HCT116 (cell line): Measurements from ENCODE around the gene SLC27A4. TPM values are rescaled to one million over a fixed set of nuclear protein-coding genes. Genes with fewer than 3 reads are reported as not detected.

Experiments
- ATAC-seq: fragments of 200-7000 bp; cut with Tn5 transposase; 2 replicates; pipeline ENCODE4 v1.9.1; 2020; ENCODE audit warnings: mild to moderate bottlenecking, moderate library complexity
- BruUV-seq: library from RNA; stranded (reverse); fragments of 400-500 nt; replicated peaks from 2 replicates; lab custom pipeline; 2021; lab: Mats Ljungman, UMichigan
- CTCF ChIA-PET: fragments of 300-600 bp; sonication (Branson Sonifier 250); formaldehyde crosslinking; loops from one replicate; lab custom pipeline; 2021; ENCODE audit warnings: antibody characterized with exemption; lab: Charles Lee
- POLR2A ChIA-PET: fragments of 300-600, 350-600 bp; sonication (Branson Sonifier 250); formaldehyde crosslinking; loops from one replicate; lab custom pipeline; 2021; ENCODE audit warnings: antibody characterized with exemption; lab: Charles Lee
- RAD21 ChIA-PET, 2 experiments: fragments of 300-600 bp; sonication (Branson Sonifier 250); formaldehyde crosslinking; loops; one replicate each; lab custom pipeline; 2023; ENCODE audit warnings: low total read pairs in 2 of 2; ENCODE audit not compliant: uncharacterized antibody in 2 of 2, unreplicated experiment in 2 of 2, low non-redundant PET in 1 of 2; lab: Charles Lee
- DNase-seq: peaks from one replicate; pipeline ENCODE4 v3.0.0-alpha.2; 2010; ENCODE audit warnings: low read depth, low spot score
- H2AFZ ChIP-seq: fragments of 200-600 bp; shearing (Covaris generic), sonication (generic); 2 replicates; pipeline ENCODE4 v1.6.1; 2017; ENCODE audit warnings: low read depth, mixed run types, mixed read lengths, antibody characterized with exemption, low read length; ENCODE audit not compliant: poor library complexity, severe bottlenecking
- H3K27ac ChIP-seq: 2 replicates; pipeline ENCODE4 v1.5.1; 2012; ENCODE audit warnings: low read depth, low read length
- H3K27me3 ChIP-seq: fragments of 200-600 bp; sonication (generic); 2 replicates; pipeline ENCODE4 v1.6.1; 2016; ENCODE audit warnings: mixed run types, low read length, mixed read lengths; ENCODE audit not compliant: insufficient read depth
- H3K36me3 ChIP-seq, 2 experiments: fragments of 200-500 bp in 1 of 2; fragments of 200-600 bp in 1 of 2; sonication (Bioruptor generic) in 1 of 2; sonication (generic) in 1 of 2; 2 replicates each; pipeline versions ENCODE4 v1.5.1 to v1.6.1; 2014 to 2016; ENCODE audit warnings: low read length in 2 of 2, inconsistent platforms in 1 of 2, mixed read lengths in 1 of 2, mixed run types in 1 of 2; ENCODE audit not compliant: insufficient read depth in 2 of 2, control insufficient read depth in 1 of 2
- H3K4me1 ChIP-seq, 2 experiments: fragments of 200-600 bp in 1 of 2; sonication (generic) in 1 of 2; 2 replicates each; pipeline versions ENCODE4 v1.5.1 to v1.6.1; 2012 to 2017; ENCODE audit warnings: low read length in 2 of 2, inconsistent platforms in 1 of 2, mild to moderate bottlenecking in 1 of 2, mixed read lengths in 1 of 2, mixed run types in 1 of 2, moderate library complexity in 1 of 2; ENCODE audit not compliant: insufficient read depth in 2 of 2, control insufficient read depth in 1 of 2
- H3K4me2 ChIP-seq: fragments of 200-600 bp; sonication (generic); 2 replicates; pipeline ENCODE4 v1.6.1; 2017; ENCODE audit warnings: mixed run types, low read length, mixed read lengths
- H3K4me3 ChIP-seq, 2 experiments: fragments of 200-600 bp in 1 of 2; sonication (generic) in 1 of 2; replicated peaks in 1 of 2; 2 replicates each; pipeline ENCODE4 v1.5.1; 2011 to 2016; ENCODE audit warnings: low read length in 2 of 2, control low read depth in 1 of 2, low read depth in 1 of 2, mild to moderate bottlenecking in 1 of 2, mixed read lengths in 1 of 2, mixed run types in 1 of 2
- H3K79me2 ChIP-seq: fragments of 200-600 bp; sonication (generic); 2 replicates; pipeline ENCODE4 v1.6.1; 2017; ENCODE audit warnings: mild to moderate bottlenecking, mixed run types, low read length, moderate library complexity, mixed read lengths; ENCODE audit not compliant: insufficient read depth
- H3K9ac ChIP-seq: fragments of 200-600 bp; sonication (generic); 2 replicates; pipeline ENCODE4 v1.6.1; 2016; ENCODE audit warnings: low read length, mixed read lengths
- H3K9me2 ChIP-seq: fragments of 200-600 bp; sonication (generic), shearing (Covaris generic); 2 replicates; pipeline ENCODE4 v1.6.1; 2017; ENCODE audit warnings: mixed run types, mild to moderate bottlenecking, moderate library complexity; ENCODE audit not compliant: insufficient read depth
- H3K9me3 ChIP-seq, 2 experiments: fragments of 200-500 bp in 1 of 2; fragments of 200-600 bp in 1 of 2; sonication (Bioruptor generic) in 1 of 2; sonication (generic) in 1 of 2; 2 replicates each; pipeline ENCODE4 v1.6.1; 2014 to 2017; ENCODE audit warnings: low read length in 2 of 2, mixed read lengths in 2 of 2, inconsistent platforms in 1 of 2, low read depth in 1 of 2, mild to moderate bottlenecking in 1 of 2, mixed run types in 1 of 2, moderate library complexity in 1 of 2; ENCODE audit not compliant: control insufficient read depth in 1 of 2, insufficient read depth in 1 of 2
- H4K20me1 ChIP-seq: fragments of 200-600 bp; sonication (generic), shearing (Covaris generic); 2 replicates; pipeline ENCODE4 v1.6.1; 2017; ENCODE audit warnings: mixed run types, mild to moderate bottlenecking, moderate library complexity; ENCODE audit not compliant: insufficient read depth
- CBX3 ChIP-seq: IDR thresholded peaks from 2 replicates; pipeline ENCODE4 v1.6.1; 2012; ENCODE audit warnings: low read depth
- ELF1 ChIP-seq: IDR thresholded peaks from 2 replicates; pipeline ENCODE4 v1.6.1; 2012; ENCODE audit warnings: low read depth, borderline replicate concordance
- EZH2 ChIP-seq: fragments of 200-600 bp; sonication (generic); IDR thresholded peaks from 2 replicates; pipeline ENCODE4 v1.6.1; 2017; ENCODE audit warnings: antibody characterized with exemption, mixed run types
- EZH2phosphoT487 ChIP-seq: fragments of 200-600 bp; IDR thresholded peaks from 2 replicates; pipeline ENCODE4 v1.6.1; 2018; ENCODE audit warnings: antibody characterized with exemption, borderline replicate concordance
- POLR2A ChIP-seq: IDR thresholded peaks from 2 replicates; pipeline ENCODE4 v1.7.0; 2011; ENCODE audit warnings: borderline replicate concordance; ENCODE audit not compliant: insufficient read depth, insufficient read length; ENCODE audit errors: extremely low read depth
- POLR2AphosphoS5 ChIP-seq: IDR thresholded peaks from 2 replicates; pipeline ENCODE4 v1.6.1; 2011; ENCODE audit warnings: mild to moderate bottlenecking, low read depth, low read length, moderate library complexity
- RAD21 ChIP-seq: IDR thresholded peaks from 2 replicates; pipeline ENCODE4 v1.6.1; 2012; ENCODE audit warnings: low read depth, mild to moderate bottlenecking
- REST ChIP-seq: IDR thresholded peaks from 2 replicates; pipeline ENCODE4 v1.6.1; 2012; ENCODE audit warnings: low read depth
- SIN3A ChIP-seq: IDR thresholded peaks from 2 replicates; pipeline ENCODE4 v1.6.1; 2012; ENCODE audit warnings: low read depth
- SP1 ChIP-seq: IDR thresholded peaks from 2 replicates; pipeline ENCODE4 v1.6.1; 2012; ENCODE audit warnings: low read depth
- SRF ChIP-seq: IDR thresholded peaks from 2 replicates; pipeline ENCODE4 v1.6.1; 2012; ENCODE audit warnings: low read depth
- YY1 ChIP-seq: IDR thresholded peaks from 2 replicates; pipeline ENCODE4 v1.6.1; 2011; ENCODE audit warnings: low read length, low read depth, moderate library complexity, mild to moderate bottlenecking; ENCODE audit not compliant: insufficient replicate concordance; ENCODE audit errors: extremely low read depth
- ZNF274 ChIP-seq: fragments of 200-500 bp; sonication (Bioruptor generic); IDR thresholded peaks from 2 replicates; pipeline ENCODE4 v1.6.1; 2014; ENCODE audit warnings: mild to moderate bottlenecking, low read depth, low read length, inconsistent platforms
- intact Hi-C: fragments of 100-400 bp; cut with micrococcal nuclease; formaldehyde crosslinking; loops from 2 replicates; pipeline ENCODE4 v1.10.0; 2022
- total RNA-seq: library from RNA; stranded (reverse); gene quantifications from one replicate; pipeline ENCODE4 v1.2.1, GENCODE V29; 2021; ENCODE audit not compliant: unreplicated experiment
- TF ChIP-seq, protein P1 (sequence below): IDR thresholded peaks from 2 replicates; pipeline ENCODE4 v1.6.1; 2011; ENCODE audit warnings: mild to moderate bottlenecking, low read length, moderate library complexity; ENCODE audit not compliant: insufficient replicate concordance; ENCODE audit errors: extremely low read depth

The SLC27A4 gene
- total RNA-seq, 1 experiment from 2014 or later = 33.9 TPM

DNA sequence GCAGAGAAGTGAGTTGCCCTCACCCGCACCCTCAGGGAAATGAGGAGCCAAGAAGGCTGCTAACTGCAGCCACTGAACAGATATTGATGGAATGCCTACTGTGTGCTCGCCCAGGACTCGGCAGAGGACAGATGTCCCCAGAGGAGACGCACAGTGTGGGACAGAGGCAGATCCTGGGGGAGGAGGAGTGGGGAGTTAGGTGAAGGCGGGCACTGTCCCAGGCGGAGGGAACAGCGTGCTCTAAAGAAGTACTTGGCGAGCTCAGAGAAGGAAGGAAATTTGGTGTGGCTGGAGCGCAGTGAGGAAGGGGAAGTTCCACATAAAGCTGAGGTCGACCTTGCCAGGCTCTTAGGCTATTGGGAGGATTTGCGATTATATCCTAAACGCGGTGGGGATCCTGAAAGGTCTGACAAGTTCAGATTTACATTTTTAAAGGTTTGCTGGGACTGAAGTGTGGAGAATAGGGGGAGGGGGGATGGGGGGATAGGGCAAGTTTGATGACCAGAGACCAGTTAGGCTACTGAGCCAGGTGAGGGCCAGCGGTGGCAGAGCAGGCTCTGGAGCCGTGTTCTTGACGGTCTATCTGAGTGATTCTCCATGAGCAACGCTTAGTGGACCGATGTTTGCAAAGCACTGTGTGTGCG, 56.8 kb downstream of the SLC27A4 start:
- TF ChIP-seq EZH2phosphoT487 (no peak), EZH2 (no peak), POLR2AphosphoS5 (no peak)
- Histone ChIP-seq H4K20me1 (no peaks in the 10 kb centered on the region), H3K9ac (no peak overlapping the region), H3K36me3 (no peaks in the 10 kb centered on the region), H3K4me3 (no peak overlapping the region), H2AFZ (no peak overlapping the region), H3K27me3 (no peaks in the 10 kb centered on the region), H3K79me2 (no peaks in the 10 kb centered on the region), H3K27ac (no peak overlapping the region), H3K4me2 (no peak overlapping the region), H3K9me2 (no peaks in the 10 kb centered on the region), H3K4me1 (peaks cover 0 to 14% of the 10 kb centered on the region in 2 experiments; a peak in 2 of 4 replicates), H3K9me3 (no peaks in the 10 kb centered on the region)
- POLR2A ChIA-PET = no interaction called here
- no peak for ATAC-seq
- CTCF ChIA-PET = no interaction called here
- RAD21 ChIA-PET = no interaction called here
- intact Hi-C loops = no loop called here
- no peak for DNase-seq
- no TSS peak for BruUV-seq

GRCh38 chr9:128397831-128398230, 57.5 kb downstream of the SLC27A4 start:
- Histone ChIP-seq H2AFZ (no peak overlapping the region), H3K9ac (no peak overlapping the region), H3K9me2 (no peaks in the 10 kb centered on the region), H3K79me2 (no peaks in the 10 kb centered on the region), H3K36me3 (no peaks in the 10 kb centered on the region), H3K27me3 (no peaks in the 10 kb centered on the region), H3K4me3 (no peak overlapping the region), H3K4me1 (peaks cover 0 to 14% of the 10 kb centered on the region in 2 experiments; a peak in 2 of 4 replicates), H3K27ac (no peak overlapping the region), H3K9me3 (no peaks in the 10 kb centered on the region), H4K20me1 (no peaks in the 10 kb centered on the region), H3K4me2 (no peak overlapping the region)
- no TSS peak for BruUV-seq
- intact Hi-C loops = no loop called here
- DNase-seq (no peak), ATAC-seq (no peak)
- ChIA-PET POLR2A (no interaction called here), RAD21 (no interaction called here), CTCF (no interaction called here)
- TF ChIP-seq ELF1 (no peak), POLR2A (no peak), SP1 (no peak), SIN3A (no peak), SRF (no peak), ZNF274 (no peak), YY1 (no peak), EZH2 (no peak), RAD21 (no peak), REST (no peak), CBX3 (no peak)
- TF ChIP-seq, protein P1, sequence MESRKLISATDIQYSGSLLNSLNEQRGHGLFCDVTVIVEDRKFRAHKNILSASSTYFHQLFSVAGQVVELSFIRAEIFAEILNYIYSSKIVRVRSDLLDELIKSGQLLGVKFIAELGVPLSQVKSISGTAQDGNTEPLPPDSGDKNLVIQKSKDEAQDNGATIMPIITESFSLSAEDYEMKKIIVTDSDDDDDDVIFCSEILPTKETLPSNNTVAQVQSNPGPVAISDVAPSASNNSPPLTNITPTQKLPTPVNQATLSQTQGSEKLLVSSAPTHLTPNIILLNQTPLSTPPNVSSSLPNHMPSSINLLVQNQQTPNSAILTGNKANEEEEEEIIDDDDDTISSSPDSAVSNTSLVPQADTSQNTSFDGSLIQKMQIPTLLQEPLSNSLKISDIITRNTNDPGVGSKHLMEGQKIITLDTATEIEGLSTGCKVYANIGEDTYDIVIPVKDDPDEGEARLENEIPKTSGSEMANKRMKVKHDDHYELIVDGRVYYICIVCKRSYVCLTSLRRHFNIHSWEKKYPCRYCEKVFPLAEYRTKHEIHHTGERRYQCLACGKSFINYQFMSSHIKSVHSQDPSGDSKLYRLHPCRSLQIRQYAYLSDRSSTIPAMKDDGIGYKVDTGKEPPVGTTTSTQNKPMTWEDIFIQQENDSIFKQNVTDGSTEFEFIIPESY = no peak
